ENCODE data around the gene PLA2G4A. TPM values are rescaled to one million over a fixed set of nuclear protein-coding genes. Genes with fewer than 3 reads are reported as not detected.

Gene PLA2G4A
- total RNA-seq, 1 donor from 2014 or later, result 2.8 TPM

DNA sequence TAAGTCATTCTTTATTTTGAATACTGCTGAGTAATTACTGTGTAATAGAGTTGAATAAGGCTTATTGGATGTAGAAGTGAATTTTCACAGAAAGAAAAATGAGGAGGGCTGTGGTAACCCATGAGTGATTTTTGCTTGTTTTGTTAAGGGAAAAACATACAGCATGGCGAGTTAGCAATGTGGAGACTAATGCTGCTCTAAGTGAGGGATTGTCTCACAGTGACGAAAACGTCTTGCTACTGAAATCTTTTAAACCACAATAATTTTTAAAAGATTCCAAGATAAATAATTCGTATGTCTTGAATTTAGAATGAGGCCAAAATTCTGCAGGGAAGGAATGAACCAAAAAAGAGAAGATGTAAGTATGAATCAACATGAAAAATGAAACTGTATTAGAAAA is 16.2 kb upstream of the PLA2G4A start:
- Mint-ChIP-seq H3K4me1 (ENCODE audit: unreplicated experiment) (no peaks in the 10 kb centered on the region), H3K4me3 (no peak overlapping the region), H3K36me3 (no peaks in the 10 kb centered on the region), H3K27ac (no peak overlapping the region), H3K27me3 (peaks cover 4% of the 10 kb centered on the region), H3K9me3 (no peaks in the 10 kb centered on the region)
- TF ChIP-seq, protein P1, sequence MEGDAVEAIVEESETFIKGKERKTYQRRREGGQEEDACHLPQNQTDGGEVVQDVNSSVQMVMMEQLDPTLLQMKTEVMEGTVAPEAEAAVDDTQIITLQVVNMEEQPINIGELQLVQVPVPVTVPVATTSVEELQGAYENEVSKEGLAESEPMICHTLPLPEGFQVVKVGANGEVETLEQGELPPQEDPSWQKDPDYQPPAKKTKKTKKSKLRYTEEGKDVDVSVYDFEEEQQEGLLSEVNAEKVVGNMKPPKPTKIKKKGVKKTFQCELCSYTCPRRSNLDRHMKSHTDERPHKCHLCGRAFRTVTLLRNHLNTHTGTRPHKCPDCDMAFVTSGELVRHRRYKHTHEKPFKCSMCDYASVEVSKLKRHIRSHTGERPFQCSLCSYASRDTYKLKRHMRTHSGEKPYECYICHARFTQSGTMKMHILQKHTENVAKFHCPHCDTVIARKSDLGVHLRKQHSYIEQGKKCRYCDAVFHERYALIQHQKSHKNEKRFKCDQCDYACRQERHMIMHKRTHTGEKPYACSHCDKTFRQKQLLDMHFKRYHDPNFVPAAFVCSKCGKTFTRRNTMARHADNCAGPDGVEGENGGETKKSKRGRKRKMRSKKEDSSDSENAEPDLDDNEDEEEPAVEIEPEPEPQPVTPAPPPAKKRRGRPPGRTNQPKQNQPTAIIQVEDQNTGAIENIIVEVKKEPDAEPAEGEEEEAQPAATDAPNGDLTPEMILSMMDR (conservative IDR thresholded peaks at IDR 0.05), result no peak
- no peak for DNase-seq (ENCODE audit: extremely low spot score, unreplicated experiment)

DNA sequence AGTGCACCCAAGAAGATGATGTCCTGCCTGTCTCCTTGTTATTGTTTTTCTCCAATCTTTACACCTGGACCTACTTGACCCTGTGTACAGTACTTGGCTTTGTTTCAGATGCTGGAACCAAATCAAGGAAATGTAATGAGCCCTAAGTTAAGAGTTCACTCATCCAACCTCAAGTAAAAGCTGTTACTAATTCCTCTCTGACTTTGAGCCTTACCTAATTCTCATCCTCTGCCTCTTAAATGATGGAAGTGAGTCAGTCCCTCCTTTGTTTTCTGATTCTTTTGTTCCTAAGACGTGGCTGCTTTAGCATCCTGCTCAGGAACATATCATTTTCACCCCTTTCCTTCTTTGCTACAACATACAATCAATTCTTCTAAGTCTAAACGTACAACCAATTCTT is 15.3 kb upstream of the PLA2G4A start:
- no peak for DNase-seq (ENCODE audit: extremely low spot score, unreplicated experiment)
- H3K9me3 Mint-ChIP-seq, result no peaks in the 10 kb centered on the region
- peaks cover 10% of the 10 kb centered on the region for H3K27me3 Mint-ChIP-seq
- H3K4me1 Mint-ChIP-seq (ENCODE audit: unreplicated experiment), result no peaks in the 10 kb centered on the region
- H3K27ac Mint-ChIP-seq, result no peak overlapping the region
- no peaks in the 10 kb centered on the region for H3K36me3 Mint-ChIP-seq
- TF ChIP-seq, protein P1 (conservative IDR thresholded peaks at IDR 0.05), result no peak
- no peak overlapping the region for H3K4me3 Mint-ChIP-seq

DNA sequence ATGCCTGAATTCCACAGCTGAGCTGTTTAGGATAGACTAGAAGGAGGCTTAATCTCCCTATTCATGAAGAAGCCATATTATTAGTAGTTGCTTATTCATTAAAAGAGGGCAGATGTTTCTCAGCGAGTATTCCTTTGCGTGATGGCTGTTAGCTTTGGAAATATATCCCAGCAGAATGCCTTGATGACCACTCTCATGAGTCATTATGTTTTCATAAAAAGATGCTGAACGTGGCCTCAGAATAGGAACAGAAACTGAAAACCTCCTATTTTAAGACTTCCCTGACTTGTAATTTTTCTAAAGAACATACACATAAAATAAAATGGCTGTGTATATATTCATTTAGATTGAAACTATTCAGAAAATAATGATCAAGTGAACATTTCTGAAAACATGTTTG is 9.6 kb upstream of the PLA2G4A start:
- peaks cover 14% of the 10 kb centered on the region for H3K27me3 Mint-ChIP-seq
- H3K4me1 Mint-ChIP-seq (ENCODE audit: unreplicated experiment), result no peaks in the 10 kb centered on the region
- no peak overlapping the region for H3K4me3 Mint-ChIP-seq
- no peaks in the 10 kb centered on the region for H3K36me3 Mint-ChIP-seq
- H3K27ac Mint-ChIP-seq, result no peak overlapping the region
- H3K9me3 Mint-ChIP-seq, result no peaks in the 10 kb centered on the region
- TF ChIP-seq, protein P1 (conservative IDR thresholded peaks at IDR 0.05), result no peak
- DNase-seq (ENCODE audit: extremely low spot score, unreplicated experiment), result no peak

GRCh38 chr1:186819563-186819962 is 9.2 kb upstream of the PLA2G4A start:
- H3K36me3 Mint-ChIP-seq, result no peaks in the 10 kb centered on the region
- H3K4me3 Mint-ChIP-seq, result no peak overlapping the region
- no peak for DNase-seq (ENCODE audit: extremely low spot score, unreplicated experiment)
- TF ChIP-seq, protein P1 (conservative IDR thresholded peaks at IDR 0.05), result no peak
- no peak overlapping the region for H3K27ac Mint-ChIP-seq
- no peaks in the 10 kb centered on the region for H3K9me3 Mint-ChIP-seq
- peaks cover 14% of the 10 kb centered on the region for H3K27me3 Mint-ChIP-seq
- no peaks in the 10 kb centered on the region for H3K4me1 Mint-ChIP-seq (ENCODE audit: unreplicated experiment)

- peaks cover 3% of the 10 kb centered on the region for H3K27me3 Mint-ChIP-seq
Measured at GRCh38 chr1:186829686-186830587, 1.2 kb downstream of the PLA2G4A start.

More at GRCh38 chr1:186829686-186830587, 1.2 kb downstream of the PLA2G4A start:
- no peaks in the 10 kb centered on the region for H3K36me3 Mint-ChIP-seq
- H3K4me3 Mint-ChIP-seq, result peak overlapping the region; percentile 92
- no peak for DNase-seq (ENCODE audit: extremely low spot score, unreplicated experiment)
- peaks cover 5% of the 10 kb centered on the region for H3K9me3 Mint-ChIP-seq
- H3K27ac Mint-ChIP-seq, result no peak overlapping the region
- TF ChIP-seq, protein P1 (conservative IDR thresholded peaks at IDR 0.05), result no peak
- peaks cover 14% of the 10 kb centered on the region for H3K4me1 Mint-ChIP-seq (ENCODE audit: unreplicated experiment)
